ENCODE measurements around the gene RAB11FIP3. TPM values are rescaled to one million over a fixed set of nuclear protein-coding genes. Genes with fewer than 3 reads are reported as not detected.

Gene RAB11FIP3
- total and polyA plus RNA-seq, 10 of the 15 experiments (the other 5 are each of a cell fraction or from before 2014, with no cell fraction given) = 1.2 to 27.3 (median 7.7) TPM

DNA sequence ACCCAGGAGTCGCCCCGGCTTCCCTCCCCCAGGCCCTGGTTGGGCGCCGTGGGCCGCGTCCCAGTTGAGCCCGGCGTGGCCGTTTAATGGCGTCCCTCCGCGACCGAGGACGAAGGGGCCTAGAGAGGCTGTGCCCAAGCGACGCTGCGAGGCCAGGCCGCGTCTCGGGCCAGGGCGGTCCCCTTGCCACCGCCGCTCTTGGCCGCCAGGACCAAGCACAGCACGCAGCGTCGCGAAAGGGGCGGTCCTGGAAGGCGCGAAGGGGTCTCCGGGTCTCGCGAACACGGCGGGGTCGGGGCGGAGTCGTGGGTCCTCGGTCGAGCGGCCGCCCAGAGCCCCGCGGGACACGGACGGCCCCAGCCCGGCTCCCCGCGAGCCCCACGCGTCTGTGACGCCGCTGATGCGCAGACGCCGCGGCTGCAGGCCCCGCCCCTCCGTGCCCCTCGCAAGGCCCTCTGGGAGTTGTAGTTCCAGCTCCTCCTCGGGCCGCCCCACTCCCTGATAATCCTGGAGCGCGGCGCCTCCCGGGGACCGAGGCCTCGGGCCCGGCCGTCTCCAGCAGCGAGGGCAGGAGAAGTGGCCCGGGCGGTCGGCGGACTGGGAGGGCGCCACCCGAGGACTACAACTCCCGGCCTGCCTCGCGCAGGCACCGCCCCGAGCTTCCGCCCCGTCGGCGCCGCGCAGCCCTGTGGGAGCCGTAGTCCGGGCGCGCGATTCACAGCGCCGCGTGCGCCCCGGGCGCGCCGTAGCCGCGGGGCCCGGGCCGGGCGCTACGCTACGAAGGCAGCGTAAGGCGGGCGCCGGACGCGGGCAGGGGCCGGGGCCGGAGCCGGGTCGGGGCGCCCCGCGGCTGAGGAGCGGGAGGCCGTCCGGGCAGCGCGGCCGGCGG, 101.8 kb downstream of the RAB11FIP3 start, which contains the start of gene CAPN15 (continued):
- TF ChIP-seq, protein P1, sequence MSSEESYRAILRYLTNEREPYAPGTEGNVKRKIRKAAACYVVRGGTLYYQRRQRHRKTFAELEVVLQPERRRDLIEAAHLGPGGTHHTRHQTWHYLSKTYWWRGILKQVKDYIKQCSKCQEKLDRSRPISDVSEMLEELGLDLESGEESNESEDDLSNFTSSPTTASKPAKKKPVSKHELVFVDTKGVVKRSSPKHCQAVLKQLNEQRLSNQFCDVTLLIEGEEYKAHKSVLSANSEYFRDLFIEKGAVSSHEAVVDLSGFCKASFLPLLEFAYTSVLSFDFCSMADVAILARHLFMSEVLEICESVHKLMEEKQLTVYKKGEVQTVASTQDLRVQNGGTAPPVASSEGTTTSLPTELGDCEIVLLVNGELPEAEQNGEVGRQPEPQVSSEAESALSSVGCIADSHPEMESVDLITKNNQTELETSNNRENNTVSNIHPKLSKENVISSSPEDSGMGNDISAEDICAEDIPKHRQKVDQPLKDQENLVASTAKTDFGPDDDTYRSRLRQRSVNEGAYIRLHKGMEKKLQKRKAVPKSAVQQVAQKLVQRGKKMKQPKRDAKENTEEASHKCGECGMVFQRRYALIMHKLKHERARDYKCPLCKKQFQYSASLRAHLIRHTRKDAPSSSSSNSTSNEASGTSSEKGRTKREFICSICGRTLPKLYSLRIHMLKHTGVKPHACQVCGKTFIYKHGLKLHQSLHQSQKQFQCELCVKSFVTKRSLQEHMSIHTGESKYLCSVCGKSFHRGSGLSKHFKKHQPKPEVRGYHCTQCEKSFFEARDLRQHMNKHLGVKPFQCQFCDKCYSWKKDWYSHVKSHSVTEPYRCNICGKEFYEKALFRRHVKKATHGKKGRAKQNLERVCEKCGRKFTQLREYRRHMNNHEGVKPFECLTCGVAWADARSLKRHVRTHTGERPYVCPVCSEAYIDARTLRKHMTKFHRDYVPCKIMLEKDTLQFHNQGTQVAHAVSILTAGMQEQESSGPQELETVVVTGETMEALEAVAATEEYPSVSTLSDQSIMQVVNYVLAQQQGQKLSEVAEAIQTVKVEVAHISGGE (CRISPR knock-in tag; IDR thresholded peaks at IDR 0.05) = peak; percentile 60; the same call in 1 of the 2 replicates
- TF ChIP-seq NR2C2 (IDR thresholded peaks at IDR 0.05; ENCODE audit: borderline replicate concordance, control insufficient read depth, insufficient read length, low read depth) (no peak), ZNF274 (IDR thresholded peaks at IDR 0.05; ENCODE audit: insufficient read depth, insufficient read length) (no peak), RCOR1 (conservative IDR thresholded peaks at IDR 0.05; ENCODE audit: low read depth, low read length) (no peak), ZZZ3 (IDR thresholded peaks at IDR 0.05; ENCODE audit: control insufficient read depth, insufficient read length, low read depth) (no peak), FOXK2 (IDR thresholded peaks at IDR 0.05) (no peak), ZSCAN29 (IDR thresholded peaks at IDR 0.05) (no peak), DPF2 (IDR thresholded peaks at IDR 0.05) (peak; percentile 69; the same call in 1 of the 2 replicates), NBN (IDR thresholded peaks at IDR 0.05) (no peak), ETV6 (conservative IDR thresholded peaks at IDR 0.05 in 1 of 2, IDR thresholded peaks at IDR 0.05 in 1 of 2; ENCODE audit: borderline replicate concordance in 1 of 2, low read depth in 1 of 2) (no peak), HCFC1 (IDR thresholded peaks at IDR 0.05; ENCODE audit: low read length) (peak; percentile 96), MYC (IDR thresholded peaks at IDR 0.05; ENCODE audit: insufficient read depth, insufficient read length, insufficient replicate concordance, low read length, severe bottlenecking) (no peak), ZNF622 (IDR thresholded peaks at IDR 0.05) (no peak), POU2F2 (IDR thresholded peaks at IDR 0.05; ENCODE audit: borderline replicate concordance, low read depth, low read length) (0 out of 3 replicates have a peak, but pooled peaks have one; percentile 4), NRF1 (conservative IDR thresholded peaks at IDR 0.05; ENCODE audit: low read depth, low read length) (peak; percentile 61), CBFB (IDR thresholded peaks at IDR 0.05; ENCODE audit: low read depth) (no peak), EZH2 (IDR thresholded peaks at IDR 0.05; ENCODE audit: borderline replicate concordance, control insufficient read depth, low read depth, low read length) (no peak), BCL11A (IDR thresholded peaks at IDR 0.05; ENCODE audit: low read depth, low read length) (no peak), CEBPB (IDR thresholded peaks at IDR 0.05; ENCODE audit: borderline replicate concordance in 1 of 2, low read depth in 2 of 2, low read length in 2 of 2) (no peak), ZNF217 (IDR thresholded peaks at IDR 0.05) (peak; percentile 89), YBX1 (IDR thresholded peaks at IDR 0.05) (no peak)
- TF ChIP-seq, protein P2, sequence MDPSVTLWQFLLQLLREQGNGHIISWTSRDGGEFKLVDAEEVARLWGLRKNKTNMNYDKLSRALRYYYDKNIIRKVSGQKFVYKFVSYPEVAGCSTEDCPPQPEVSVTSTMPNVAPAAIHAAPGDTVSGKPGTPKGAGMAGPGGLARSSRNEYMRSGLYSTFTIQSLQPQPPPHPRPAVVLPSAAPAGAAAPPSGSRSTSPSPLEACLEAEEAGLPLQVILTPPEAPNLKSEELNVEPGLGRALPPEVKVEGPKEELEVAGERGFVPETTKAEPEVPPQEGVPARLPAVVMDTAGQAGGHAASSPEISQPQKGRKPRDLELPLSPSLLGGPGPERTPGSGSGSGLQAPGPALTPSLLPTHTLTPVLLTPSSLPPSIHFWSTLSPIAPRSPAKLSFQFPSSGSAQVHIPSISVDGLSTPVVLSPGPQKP (IDR thresholded peaks at IDR 0.05; ENCODE audit: low read depth, low read length) = peak; percentile 49; the same call in 1 of the 2 replicates
- TF ChIP-seq, protein P3, sequence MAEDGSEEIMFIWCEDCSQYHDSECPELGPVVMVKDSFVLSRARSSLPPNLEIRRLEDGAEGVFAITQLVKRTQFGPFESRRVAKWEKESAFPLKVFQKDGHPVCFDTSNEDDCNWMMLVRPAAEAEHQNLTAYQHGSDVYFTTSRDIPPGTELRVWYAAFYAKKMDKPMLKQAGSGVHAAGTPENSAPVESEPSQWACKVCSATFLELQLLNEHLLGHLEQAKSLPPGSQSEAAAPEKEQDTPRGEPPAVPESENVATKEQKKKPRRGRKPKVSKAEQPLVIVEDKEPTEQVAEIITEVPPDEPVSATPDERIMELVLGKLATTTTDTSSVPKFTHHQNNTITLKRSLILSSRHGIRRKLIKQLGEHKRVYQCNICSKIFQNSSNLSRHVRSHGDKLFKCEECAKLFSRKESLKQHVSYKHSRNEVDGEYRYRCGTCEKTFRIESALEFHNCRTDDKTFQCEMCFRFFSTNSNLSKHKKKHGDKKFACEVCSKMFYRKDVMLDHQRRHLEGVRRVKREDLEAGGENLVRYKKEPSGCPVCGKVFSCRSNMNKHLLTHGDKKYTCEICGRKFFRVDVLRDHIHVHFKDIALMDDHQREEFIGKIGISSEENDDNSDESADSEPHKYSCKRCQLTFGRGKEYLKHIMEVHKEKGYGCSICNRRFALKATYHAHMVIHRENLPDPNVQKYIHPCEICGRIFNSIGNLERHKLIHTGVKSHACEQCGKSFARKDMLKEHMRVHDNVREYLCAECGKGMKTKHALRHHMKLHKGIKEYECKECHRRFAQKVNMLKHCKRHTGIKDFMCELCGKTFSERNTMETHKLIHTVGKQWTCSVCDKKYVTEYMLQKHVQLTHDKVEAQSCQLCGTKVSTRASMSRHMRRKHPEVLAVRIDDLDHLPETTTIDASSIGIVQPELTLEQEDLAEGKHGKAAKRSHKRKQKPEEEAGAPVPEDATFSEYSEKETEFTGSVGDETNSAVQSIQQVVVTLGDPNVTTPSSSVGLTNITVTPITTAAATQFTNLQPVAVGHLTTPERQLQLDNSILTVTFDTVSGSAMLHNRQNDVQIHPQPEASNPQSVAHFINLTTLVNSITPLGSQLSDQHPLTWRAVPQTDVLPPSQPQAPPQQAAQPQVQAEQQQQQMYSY (CRISPR knock-in tag; IDR thresholded peaks at IDR 0.05) = no peak
